ENCODE measurements around the gene CEMIP2.

GRCh38 chr9:71670121-71670520 is 98.2 kb downstream of the CEMIP2 start:
- TF ChIP-seq CTCF (IDR thresholded peaks at IDR 0.05) (no peak), POLR2A (IDR thresholded peaks at IDR 0.05) (no peak)

All from uterus (tissue), 2 donors.